Activated CD4-positive, CD25-positive, alpha-beta regulatory T cell (primary cell): Measurements from ENCODE around the gene C17orf107.

ENCODE experiments used
- DNase-seq, 4 experiments: peaks; one replicate each; lab custom pipeline; 2025; lab: John Stamatoyannopoulos, UW

The C17orf107 gene

DNA sequence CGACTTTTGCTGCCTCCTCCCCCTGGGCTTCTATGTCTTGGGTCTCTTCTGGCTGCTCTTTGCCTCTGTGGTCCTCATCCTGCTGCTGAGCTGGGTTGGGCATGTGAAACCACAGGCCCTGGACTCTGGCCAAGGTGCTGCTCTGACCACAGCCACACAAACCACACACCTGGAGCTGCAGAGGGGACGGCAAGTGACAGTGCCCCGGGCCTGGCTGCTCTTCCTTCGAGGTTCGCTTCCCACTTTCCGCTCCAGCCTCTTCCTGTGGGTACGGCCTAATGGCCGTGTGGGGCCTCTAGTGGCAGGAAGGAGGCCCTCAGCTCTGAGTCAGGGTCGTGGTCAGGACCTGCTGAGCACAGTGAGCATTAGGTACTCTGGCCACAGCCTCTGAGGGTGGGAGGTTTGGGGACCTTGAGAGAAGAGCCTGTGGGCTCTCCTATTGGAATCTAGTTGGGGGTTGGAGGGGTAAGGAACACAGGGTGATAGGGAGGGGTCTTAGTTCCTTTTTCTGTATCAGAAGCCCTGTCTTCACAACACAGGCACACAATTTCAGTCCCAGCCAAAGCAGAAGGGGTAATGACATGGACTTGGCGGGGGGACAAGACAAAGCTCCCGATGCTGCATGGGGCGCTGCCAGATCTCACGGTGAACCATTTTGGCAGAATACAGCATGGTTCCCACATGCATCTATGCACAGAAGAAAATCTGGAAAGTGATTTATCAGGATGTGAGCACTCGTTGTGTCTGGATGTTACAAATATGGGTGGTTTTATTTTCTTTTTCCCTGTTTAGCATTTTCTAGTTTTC is 35.0 kb downstream of the C17orf107 start:
- DNase-seq, result no peak

DNA sequence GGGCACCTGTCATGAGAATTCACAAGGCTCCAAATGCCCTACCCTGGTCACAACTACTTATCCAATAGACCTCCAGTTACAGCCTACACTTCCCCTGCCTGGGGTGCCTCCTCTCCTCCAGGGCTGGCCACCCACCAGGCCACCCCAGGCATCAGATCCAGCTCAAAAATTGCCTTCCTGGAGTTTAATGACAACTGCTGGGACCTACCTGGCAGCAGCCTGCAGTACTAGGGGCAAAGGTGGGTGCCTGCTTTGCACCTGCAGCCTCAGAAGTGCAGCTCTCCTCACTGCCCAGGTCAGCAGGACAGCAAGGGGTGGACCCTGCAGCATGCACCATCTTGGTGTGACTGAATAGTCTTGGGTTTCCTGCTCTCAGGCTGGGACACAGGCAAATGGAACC is 36.3 kb downstream of the C17orf107 start:
- no peak for DNase-seq

DNA sequence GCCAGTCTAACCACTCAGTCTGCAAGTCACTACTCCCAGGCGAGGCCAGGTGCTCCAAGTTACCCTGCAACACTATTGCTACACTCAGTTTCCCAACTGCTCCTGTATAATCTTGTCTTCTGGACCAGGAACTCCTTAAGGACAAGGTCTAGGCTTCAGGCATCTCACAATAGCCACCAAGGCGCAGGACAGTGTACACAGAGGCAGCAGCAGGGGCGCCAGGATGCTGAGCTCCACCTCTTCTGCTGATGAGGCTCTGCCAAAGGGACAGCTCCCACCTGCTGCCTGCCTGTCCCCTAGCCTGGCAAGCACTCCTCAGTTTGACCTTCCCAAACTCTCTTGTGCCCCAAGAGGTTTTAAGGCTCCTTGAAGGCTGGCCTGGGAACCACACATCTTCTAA is 37.1 kb downstream of the C17orf107 start:
- DNase-seq, result no peak

DNA sequence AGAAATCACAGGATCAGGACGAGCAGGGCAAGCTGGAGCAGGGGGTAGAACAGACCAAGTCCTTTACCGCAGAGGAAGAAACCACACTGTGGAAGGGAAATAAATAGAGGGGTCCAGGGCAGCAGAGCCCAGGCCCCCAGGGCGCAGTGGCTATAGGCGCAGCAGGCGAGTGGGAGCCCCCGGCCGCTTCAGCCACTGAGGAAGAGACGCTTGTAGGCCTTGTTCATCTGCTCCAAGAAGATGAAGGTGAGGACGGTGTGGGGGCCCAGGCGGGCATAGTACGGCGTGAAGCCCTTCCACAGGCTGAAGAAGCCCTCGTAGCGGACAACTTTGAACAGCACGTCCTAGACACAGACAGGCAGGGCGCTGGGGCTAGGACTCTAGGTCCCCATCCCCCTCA is 38.2 kb downstream of the C17orf107 start:
- no peak for DNase-seq

DNA sequence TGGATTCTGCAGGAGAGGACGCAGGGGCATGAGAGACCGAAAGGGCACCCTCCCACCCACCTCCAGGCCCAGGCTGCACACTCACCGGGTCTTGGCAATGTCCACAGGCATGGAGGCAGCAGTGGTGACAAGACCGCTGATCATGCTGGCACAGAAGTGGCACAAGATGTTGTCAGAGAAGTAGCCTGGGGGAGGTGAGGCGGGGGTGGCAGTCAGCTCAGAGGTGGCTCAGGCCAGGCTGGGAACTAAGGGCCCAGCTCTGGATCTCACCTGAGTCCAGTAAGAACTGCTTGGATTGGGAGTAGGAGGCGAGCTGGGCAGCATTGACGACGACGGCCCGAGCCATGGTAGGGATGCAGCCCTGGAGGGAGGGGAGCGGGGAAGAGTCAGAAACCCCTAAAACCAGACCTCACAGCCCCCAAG is 38.7 kb downstream of the C17orf107 start:
- DNase-seq, result no peak

- no peak for DNase-seq
Observed at GRCh38 chr17:4938688-4939545, 39.6 kb downstream of the C17orf107 start.

GRCh38 chr17:4939546-4939795 is 40.1 kb downstream of the C17orf107 start:
- DNase-seq, result no peak

- peak; percentile 96 to 98 (median 97) for DNase-seq
Observed at GRCh38 chr17:4939796-4940554, 40.6 kb downstream of the C17orf107 start, which contains the start of the genes RNF167 and SLC25A11. Gene RNF167 (plus strand): TSS chr17:4940268. CDS start chr17:4940910, 642 bp downstream. Gene SLC25A11 (minus strand): TSS chr17:4940046. CDS start chr17:4939910, 136 bp downstream.

DNA sequence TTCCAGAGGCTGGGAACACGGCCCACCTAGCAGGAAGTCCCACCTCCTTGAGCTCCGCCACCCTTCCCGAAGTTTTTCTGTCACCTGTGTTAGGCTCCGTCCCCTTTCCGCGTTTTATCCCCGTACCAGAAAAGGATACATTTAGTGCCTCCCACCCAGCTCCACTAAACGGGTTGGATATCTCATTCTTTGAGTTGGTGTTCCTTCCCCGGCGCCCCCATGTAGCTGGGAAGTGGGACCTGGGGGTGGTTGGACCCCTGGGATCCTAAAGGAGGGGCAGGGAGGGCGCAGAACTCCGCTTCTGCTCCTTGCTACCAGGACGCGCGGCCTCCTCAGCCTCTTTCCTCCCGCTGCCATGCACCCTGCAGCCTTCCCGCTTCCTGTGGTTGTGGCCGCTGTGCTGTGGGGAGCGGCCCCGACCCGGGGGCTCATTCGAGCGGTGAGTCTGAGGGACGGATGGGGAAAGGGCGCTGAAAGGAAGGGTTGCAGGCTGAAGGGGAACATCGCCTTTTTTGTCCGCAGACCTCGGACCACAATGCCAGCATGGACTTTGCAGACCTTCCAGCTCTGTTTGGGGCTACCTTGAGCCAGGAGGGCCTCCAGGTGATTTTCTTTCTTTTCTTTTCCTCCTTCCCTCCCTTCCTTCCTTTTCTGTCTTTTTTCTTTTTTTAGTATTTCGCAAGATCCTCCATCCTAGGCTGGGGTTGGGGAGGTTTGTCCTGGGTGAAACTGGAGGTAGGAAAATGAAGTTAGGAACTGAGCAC is 41.4 kb downstream of the C17orf107 start:
- peak in 1 of 4 experiments; percentile 19 for DNase-seq

GRCh38 chr17:4941319-4941610 is 41.9 kb downstream of the C17orf107 start:
- no peak for DNase-seq

DNA sequence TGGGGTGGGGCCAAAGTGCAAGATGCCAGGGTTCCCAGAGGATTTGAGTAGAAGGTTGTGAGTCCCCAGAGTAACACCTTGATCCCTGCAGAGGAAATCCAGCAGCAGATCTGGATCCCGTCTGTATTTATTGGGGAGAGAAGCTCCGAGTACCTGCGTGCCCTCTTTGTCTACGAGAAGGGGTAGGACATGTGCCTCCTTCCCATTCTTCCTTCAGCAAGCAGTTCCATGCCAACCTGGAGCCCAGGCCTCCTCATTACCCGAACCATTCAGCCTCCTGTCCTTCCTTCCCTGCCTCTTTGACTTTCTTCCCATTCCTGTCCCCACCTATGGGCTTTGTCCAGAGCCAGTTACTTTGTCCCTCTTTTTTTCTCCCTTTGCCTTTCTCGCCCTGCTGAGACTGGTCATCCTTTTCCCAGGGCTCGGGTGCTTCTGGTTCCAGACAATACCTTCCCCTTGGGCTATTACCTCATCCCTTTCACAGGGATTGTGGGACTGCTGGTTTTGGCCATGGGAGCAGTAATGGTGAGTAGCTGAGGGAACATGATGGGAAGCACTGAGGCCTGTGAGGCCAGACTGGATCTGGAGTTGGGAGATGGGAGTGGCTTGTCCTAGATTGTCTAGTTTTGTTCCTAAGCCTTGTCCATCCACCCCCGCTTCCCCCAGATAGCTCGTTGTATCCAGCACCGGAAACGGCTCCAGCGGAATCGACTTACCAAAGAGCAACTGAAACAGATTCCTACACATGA is 43.6 kb downstream of the C17orf107 start:
- no peak for DNase-seq

- DNase-seq, result peak in 1 of 4 experiments; percentile 15
Observed at GRCh38 chr17:4944163-4944553, 44.8 kb downstream of the C17orf107 start.

DNA sequence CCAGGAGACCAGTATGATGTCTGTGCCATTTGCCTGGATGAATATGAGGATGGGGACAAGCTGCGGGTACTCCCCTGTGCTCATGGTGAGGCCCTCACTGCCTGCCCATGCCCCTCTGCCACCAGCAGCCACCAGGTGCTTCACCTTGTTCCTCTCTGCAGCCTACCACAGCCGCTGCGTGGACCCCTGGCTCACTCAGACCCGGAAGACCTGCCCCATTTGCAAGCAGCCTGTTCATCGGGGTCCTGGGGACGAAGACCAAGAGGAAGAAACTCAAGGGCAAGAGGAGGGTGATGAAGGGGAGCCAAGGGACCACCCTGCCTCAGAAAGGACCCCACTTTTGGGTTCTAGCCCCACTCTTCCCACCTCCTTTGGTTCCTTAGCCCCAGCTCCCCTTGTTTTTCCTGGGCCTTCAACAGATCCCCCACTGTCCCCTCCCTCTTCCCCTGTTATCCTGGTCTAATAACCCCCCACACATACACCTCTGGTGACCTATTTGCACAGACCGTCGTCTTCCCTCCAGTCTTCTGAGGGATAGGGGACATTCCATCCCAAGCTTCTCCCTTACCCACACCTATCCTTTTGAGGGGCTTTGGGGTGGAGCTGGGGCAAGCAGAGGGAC is 45.3 kb downstream of the C17orf107 start:
- DNase-seq, result no peak

DNA sequence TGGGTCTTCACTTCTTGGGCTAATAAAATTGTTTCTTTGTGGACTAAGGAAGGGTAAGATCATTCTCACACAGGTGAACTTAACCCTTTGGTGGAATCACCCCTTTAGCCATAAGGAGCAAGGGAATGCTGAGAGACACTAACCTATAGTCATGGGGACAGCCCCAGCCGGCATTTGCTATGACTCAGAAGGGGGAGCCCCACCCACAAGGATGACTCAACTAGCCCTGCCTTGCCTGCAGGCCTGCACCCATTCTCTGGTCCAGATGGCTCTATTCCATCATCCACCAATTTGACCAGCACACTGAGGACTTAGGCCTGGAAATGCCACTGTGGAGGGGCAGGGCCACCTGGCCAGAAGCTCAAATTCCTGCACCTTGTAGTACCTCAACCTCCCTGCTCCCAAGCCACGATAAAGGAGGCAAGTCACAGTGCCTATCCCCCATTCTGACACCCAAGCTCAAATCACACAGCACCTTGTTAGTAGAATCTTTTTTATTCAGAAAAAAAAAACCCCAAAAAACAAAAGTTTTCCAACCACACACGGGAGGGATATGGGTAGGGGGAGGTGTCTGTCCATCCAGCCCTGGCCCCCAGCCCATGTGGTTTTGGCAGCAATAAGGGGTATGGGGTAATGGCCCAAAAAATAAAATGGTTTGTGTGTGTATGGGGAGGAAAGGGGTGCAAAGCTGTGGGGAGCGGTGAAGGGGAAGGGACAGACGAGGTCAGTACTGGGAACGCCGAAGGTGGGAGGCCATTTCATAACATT is 46.0 kb downstream of the C17orf107 start:
- peak; percentile 50 to 67 (median 58) for DNase-seq

DNA sequence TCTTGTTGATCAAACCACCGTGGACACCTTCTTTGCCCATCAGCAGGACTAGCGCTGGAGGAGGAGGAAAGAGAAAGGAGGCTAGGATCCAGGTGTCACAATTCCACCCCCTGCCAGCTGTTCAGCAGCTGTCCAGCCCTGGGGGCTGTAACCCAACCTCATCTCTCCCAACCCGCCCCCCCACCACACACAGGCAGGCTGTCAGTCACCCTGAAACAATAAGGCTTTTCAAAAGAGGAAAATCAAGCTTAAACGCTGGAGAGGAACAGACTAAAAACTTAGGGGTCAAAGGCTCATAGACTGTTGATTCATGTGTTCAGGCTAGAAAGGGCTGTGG is 46.6 kb downstream of the C17orf107 start:
- no peak for DNase-seq

DNA sequence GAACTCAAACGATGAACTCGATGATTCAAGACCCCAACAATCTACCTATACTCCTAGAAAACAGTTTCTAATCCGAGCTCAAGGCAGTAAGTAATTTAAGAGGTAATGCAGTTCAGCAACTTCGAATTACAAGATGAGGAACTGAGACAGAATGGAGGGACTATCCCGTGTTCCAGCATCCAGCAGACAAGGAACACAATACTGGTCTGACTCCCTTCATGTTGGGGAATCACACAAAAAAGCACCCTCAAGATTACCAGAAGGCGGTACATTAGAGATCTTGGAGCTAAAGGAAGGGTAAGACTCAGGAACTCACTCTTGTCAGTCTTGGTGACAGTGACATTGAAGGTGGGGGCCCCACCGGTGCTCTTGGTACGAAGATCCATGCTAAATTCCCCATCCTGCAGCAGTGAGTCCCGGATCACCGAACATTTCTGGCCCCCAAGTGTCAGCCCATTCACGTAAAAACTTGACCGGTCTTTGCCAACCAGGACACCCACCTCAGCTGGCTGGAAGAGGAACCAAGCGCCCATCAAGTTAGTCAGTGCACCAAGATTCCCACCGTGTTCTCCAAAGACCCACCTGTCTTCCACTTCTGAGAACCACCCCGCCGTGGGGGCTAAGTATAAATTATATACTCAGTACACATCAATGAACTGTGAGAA is 47.1 kb downstream of the C17orf107 start:
- DNase-seq, result no peak

DNA sequence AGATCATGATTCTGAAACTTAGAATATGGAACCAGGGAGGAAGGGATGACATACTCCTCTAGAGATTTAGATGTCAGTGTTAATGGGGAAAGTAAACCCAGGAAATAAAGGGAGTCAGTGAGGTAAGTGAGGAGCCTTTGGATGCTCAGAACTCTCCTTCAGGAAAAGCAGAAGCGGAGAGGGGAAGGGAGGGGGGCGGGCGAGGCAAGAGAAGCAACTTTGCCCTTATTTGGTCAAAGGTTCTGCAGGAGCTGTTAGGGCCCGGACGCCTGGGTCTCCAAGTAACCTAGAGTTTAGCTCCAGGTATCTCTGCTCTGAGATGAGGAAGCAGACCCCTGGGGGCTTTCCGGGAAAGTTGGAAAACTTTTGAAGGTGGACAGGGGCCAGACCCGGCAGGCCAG is 47.7 kb downstream of the C17orf107 start:
- no peak for DNase-seq

GRCh38 chr17:4947411-4948165 is 48.3 kb downstream of the C17orf107 start:
- peak; percentile 43 to 65 (median 54) for DNase-seq
